ENCODE measurements around the gene MORC1. TPM values are rescaled to one million over a fixed set of nuclear protein-coding genes. Genes with fewer than 3 reads are reported as not detected.

MORC1 gene
- total RNA-seq, 1 donor from 2014 or later: not detected

DNA sequence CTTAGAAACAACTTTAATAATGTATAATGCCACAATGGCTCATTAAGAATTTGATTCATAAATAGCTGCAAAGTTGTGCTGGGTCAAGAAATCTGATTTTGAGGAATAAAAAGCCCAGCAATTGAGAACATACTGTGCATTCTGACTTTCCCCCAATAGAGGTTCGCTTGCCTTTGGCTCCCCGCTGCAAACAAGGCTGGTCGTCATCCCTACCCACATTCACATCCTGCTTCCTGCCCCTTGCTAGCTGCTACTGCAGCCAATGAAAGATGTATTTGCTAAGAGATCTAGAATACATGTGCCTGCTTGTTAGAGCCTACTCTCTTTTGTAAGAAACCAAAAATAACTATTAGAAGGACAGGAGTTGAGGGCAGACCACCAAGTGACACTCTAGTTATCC lies 112.5 kb downstream of the MORC1 start:
- H3K4me3 Mint-ChIP-seq (ENCODE audit: unreplicated experiment): no peak overlapping the region
- no peak for DNase-seq (ENCODE audit: extremely low spot score, unreplicated experiment)

DNA sequence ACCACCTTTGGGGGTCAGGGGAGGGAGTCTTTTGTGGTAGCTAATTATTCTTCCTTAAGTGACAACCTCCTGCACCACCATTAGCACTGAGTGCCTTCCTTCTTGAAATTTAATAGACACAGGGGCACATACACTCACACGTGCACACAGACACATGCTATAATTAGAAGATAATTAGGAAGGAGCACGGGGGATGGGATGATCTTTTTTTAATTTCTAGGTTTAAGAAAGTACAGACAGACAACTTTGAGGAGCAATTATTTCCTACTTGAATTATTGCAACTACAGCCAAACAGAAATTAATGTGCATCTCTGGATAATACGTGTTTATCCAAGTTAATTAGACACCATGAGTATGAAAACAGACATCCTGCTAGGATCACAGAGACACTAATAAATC lies 119.5 kb downstream of the MORC1 start:
- Mint-ChIP-seq H3K9me3 (ENCODE audit: unreplicated experiment) (no peaks in the 10 kb centered on the region), H3K4me1 (ENCODE audit: unreplicated experiment) (no peaks in the 10 kb centered on the region), H3K4me3 (ENCODE audit: unreplicated experiment) (no peak overlapping the region), H3K27ac (ENCODE audit: unreplicated experiment) (no peak overlapping the region), H3K27me3 (ENCODE audit: unreplicated experiment) (no peaks in the 10 kb centered on the region), H3K36me3 (ENCODE audit: unreplicated experiment) (no peaks in the 10 kb centered on the region)
- TF ChIP-seq, protein P1, sequence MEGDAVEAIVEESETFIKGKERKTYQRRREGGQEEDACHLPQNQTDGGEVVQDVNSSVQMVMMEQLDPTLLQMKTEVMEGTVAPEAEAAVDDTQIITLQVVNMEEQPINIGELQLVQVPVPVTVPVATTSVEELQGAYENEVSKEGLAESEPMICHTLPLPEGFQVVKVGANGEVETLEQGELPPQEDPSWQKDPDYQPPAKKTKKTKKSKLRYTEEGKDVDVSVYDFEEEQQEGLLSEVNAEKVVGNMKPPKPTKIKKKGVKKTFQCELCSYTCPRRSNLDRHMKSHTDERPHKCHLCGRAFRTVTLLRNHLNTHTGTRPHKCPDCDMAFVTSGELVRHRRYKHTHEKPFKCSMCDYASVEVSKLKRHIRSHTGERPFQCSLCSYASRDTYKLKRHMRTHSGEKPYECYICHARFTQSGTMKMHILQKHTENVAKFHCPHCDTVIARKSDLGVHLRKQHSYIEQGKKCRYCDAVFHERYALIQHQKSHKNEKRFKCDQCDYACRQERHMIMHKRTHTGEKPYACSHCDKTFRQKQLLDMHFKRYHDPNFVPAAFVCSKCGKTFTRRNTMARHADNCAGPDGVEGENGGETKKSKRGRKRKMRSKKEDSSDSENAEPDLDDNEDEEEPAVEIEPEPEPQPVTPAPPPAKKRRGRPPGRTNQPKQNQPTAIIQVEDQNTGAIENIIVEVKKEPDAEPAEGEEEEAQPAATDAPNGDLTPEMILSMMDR (IDR thresholded peaks at IDR 0.05): no peak
- no peak for DNase-seq (ENCODE audit: extremely low spot score, unreplicated experiment)

More for the DNA sequence above, 112.5 kb downstream of the MORC1 start:
- no peak overlapping the region for H3K27ac Mint-ChIP-seq (ENCODE audit: unreplicated experiment)
- TF ChIP-seq, protein P1 (IDR thresholded peaks at IDR 0.05): no peak
- H3K27me3 Mint-ChIP-seq (ENCODE audit: unreplicated experiment): peaks cover 7% of the 10 kb centered on the region
- H3K36me3 Mint-ChIP-seq (ENCODE audit: unreplicated experiment): no peaks in the 10 kb centered on the region
- no peaks in the 10 kb centered on the region for H3K4me1 Mint-ChIP-seq (ENCODE audit: unreplicated experiment)
- no peaks in the 10 kb centered on the region for H3K9me3 Mint-ChIP-seq (ENCODE audit: unreplicated experiment)

- Mint-ChIP-seq H3K9me3 (ENCODE audit: unreplicated experiment) (no peaks in the 10 kb centered on the region), H3K27ac (ENCODE audit: unreplicated experiment) (no peak overlapping the region), H3K4me3 (ENCODE audit: unreplicated experiment) (no peak overlapping the region), H3K27me3 (ENCODE audit: unreplicated experiment) (peaks cover 9% of the 10 kb centered on the region), H3K4me1 (ENCODE audit: unreplicated experiment) (no peaks in the 10 kb centered on the region), H3K36me3 (ENCODE audit: unreplicated experiment) (no peaks in the 10 kb centered on the region)
- TF ChIP-seq, protein P1 (IDR thresholded peaks at IDR 0.05): no peak
- no peak for DNase-seq (ENCODE audit: extremely low spot score, unreplicated experiment)
These were observed 132.1 kb downstream of the MORC1 start for GRCh38 chr3:108985844-108986243.

- H3K36me3 Mint-ChIP-seq (ENCODE audit: unreplicated experiment): no peaks in the 10 kb centered on the region
- H3K27me3 Mint-ChIP-seq (ENCODE audit: unreplicated experiment): peaks cover 8% of the 10 kb centered on the region
- H3K27ac Mint-ChIP-seq (ENCODE audit: unreplicated experiment): no peak overlapping the region
- no peak overlapping the region for H3K4me3 Mint-ChIP-seq (ENCODE audit: unreplicated experiment)
- TF ChIP-seq, protein P1 (IDR thresholded peaks at IDR 0.05): no peak
- H3K9me3 Mint-ChIP-seq (ENCODE audit: unreplicated experiment): no peaks in the 10 kb centered on the region
- no peaks in the 10 kb centered on the region for H3K4me1 Mint-ChIP-seq (ENCODE audit: unreplicated experiment)
- no peak for DNase-seq (ENCODE audit: extremely low spot score, unreplicated experiment)
These were observed 134.9 kb downstream of the MORC1 start for GRCh38 chr3:108983051-108983450.

DNA sequence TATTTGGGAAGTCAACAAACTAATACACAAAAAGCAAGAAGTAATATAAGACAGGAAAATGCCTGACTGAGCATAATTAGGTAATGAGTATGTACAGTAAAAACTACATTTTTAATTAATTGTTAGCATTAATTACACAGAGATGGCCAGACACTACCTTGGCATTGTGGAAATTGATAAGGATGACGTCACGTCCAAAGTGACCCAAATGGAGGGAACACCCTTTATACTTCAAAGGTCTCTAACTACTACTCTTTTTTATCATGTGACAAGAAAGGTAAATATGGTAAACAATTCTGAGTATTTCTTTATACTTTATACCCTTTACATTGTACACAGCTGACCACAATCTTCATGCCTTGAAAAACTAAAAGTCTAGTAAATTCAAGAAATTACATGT lies 141.9 kb downstream of the MORC1 start:
- Mint-ChIP-seq H3K36me3 (ENCODE audit: unreplicated experiment) (no peaks in the 10 kb centered on the region), H3K9me3 (ENCODE audit: unreplicated experiment) (no peaks in the 10 kb centered on the region), H3K27me3 (ENCODE audit: unreplicated experiment) (no peaks in the 10 kb centered on the region), H3K27ac (ENCODE audit: unreplicated experiment) (no peak overlapping the region), H3K4me1 (ENCODE audit: unreplicated experiment) (no peaks in the 10 kb centered on the region), H3K4me3 (ENCODE audit: unreplicated experiment) (no peak overlapping the region)
- TF ChIP-seq, protein P1 (IDR thresholded peaks at IDR 0.05): no peak
- no peak for DNase-seq (ENCODE audit: extremely low spot score, unreplicated experiment)
